Fibroblast of mammary gland (primary cell): Measurements from ENCODE around the gene NRARP.
"Not testable (repeated sequence)": the region's sequence is repeated elsewhere in the genome, so short reads cannot be mapped to it uniquely, and the experiment has no call there.

ENCODE experiments used
- DNase-seq: peaks from one replicate; pipeline ENCODE4 v3.0.0-alpha.2; 2010; ENCODE audit warnings: low read depth
- H3K4me3 ChIP-seq: 2 replicates; pipeline ENCODE4 v1.5.1; 2011; ENCODE audit warnings: low read depth, mild to moderate bottlenecking, low read length, moderate library complexity; ENCODE audit not compliant: control insufficient read depth
- TF ChIP-seq, protein P1 (sequence below): conservative IDR thresholded peaks from 2 replicates; pipeline ENCODE4 v1.5.1; 2011; ENCODE audit warnings: low read depth, low read length, inconsistent platforms; ENCODE audit not compliant: control insufficient read depth, insufficient read depth

NRARP gene

DNA sequence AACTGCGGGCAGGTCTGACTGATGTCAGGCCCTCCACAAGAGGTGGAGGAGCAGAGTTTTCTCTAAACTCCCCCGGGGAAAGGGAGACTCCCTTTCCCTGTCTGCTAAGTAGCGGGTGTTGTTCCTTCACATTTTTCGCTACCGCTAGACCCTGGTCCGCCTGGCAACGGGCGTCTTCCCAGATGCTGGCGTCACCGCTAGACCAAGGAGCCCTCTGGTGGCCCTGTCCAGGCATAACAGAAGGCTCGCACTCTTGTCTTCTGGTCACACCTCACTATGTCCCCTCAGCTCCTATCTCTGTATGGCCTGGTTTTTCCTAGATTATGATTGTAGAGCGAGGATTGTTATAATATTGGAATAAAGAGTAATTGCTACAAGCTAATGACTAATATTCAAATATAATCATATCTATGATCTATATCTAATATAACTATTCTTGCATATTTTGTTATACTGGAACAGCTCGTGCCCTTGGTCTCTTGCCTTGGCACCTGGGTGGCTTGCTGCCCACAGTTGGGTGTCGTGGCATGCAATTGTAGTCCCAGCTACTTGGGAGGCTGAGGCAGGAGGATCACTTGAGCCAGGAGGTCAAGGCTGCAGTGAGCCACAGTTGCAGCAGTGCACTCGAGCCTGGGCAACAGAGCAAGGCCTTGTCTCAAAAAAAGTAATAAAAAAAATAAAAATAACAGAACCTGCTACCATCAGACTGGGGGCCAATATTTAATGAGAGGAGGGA is 39.7 kb downstream of the NRARP start:
- H3K4me3 ChIP-seq: not testable (repeated sequence)
- TF ChIP-seq, protein P1, sequence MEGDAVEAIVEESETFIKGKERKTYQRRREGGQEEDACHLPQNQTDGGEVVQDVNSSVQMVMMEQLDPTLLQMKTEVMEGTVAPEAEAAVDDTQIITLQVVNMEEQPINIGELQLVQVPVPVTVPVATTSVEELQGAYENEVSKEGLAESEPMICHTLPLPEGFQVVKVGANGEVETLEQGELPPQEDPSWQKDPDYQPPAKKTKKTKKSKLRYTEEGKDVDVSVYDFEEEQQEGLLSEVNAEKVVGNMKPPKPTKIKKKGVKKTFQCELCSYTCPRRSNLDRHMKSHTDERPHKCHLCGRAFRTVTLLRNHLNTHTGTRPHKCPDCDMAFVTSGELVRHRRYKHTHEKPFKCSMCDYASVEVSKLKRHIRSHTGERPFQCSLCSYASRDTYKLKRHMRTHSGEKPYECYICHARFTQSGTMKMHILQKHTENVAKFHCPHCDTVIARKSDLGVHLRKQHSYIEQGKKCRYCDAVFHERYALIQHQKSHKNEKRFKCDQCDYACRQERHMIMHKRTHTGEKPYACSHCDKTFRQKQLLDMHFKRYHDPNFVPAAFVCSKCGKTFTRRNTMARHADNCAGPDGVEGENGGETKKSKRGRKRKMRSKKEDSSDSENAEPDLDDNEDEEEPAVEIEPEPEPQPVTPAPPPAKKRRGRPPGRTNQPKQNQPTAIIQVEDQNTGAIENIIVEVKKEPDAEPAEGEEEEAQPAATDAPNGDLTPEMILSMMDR: peak; percentile 25
- peak; percentile 49 for DNase-seq

DNA sequence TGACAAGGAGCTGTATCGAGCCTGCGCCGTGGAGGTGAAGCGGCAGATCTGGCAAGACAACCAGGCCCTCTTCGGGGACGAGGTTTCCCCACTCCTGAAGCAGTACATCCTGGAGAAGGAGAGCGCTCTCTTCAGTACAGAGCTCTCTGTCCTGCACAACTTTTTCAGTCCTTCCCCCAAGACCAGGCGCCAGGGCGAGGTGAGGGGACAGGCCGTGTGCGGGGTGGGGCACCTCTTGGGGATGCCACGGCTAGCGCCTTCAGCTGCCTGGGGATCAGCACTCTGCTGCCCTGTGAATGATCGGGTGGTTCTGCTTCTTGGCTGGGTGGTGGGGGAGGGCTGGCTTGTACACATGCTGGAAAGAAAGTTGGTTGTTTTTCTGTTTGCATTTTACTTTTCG is 45.2 kb downstream of the NRARP start:
- DNase-seq: no peak
- TF ChIP-seq, protein P1: no peak
- H3K4me3 ChIP-seq: peak overlapping the region; percentile 87

DNA sequence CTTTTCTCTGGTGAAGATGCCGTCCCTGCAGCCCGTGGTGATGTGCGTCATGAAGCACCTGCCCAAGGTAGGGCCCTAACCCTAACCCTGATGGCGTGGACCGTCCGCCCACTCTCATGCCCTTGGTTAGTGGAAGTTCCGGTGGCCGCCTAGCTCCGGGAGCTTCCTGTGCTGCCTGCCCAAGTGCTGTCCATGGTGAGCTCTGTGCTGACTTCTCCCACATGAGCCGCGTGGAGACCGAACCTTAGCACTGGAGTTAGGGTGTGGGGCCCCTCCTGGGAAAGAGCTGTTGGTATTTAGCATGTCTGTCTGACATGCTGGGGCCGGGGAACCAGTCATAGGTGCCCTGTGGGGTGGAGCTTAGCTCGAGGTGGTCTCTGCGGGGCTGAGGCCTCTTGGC is 45.7 kb downstream of the NRARP start:
- H3K4me3 ChIP-seq: peak overlapping the region; percentile 87
- TF ChIP-seq, protein P1: no peak
- DNase-seq: no peak

DNA sequence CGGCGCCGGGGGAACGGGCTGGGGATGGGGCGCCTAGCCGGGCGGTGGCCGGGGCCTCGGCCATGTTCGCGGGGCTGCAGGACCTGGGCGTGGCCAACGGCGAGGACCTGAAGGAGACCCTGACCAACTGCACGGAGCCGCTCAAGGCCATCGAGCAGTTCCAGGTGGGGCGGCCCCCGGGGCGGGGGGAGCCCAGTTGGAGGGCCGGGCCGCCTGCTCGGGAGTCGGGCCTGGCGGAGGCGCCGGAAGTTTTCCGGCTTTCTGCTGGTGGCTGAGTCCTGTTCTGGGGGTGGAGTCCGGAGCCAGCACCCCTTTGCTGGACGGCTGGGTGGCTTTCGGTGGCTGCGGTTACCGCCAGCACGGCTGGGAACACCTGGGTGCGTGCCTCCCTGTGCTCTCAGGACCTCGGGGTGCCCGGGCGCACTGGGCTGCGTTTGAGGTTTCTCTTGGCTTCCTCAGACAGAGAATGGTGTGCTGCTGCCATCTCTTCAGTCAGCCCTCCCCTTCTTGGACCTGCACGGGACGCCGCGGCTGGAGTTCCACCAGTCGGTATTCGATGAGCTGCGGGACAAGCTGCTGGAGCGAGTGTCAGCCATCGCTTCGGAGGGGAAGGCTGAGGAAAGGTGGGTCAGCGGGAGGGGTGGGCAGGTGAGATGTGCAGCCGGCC is 46.5 kb downstream of the NRARP start:
- TF ChIP-seq, protein P1: no peak
- H3K4me3 ChIP-seq: peak overlapping the region; percentile 87
- peak; percentile 16 for DNase-seq

DNA sequence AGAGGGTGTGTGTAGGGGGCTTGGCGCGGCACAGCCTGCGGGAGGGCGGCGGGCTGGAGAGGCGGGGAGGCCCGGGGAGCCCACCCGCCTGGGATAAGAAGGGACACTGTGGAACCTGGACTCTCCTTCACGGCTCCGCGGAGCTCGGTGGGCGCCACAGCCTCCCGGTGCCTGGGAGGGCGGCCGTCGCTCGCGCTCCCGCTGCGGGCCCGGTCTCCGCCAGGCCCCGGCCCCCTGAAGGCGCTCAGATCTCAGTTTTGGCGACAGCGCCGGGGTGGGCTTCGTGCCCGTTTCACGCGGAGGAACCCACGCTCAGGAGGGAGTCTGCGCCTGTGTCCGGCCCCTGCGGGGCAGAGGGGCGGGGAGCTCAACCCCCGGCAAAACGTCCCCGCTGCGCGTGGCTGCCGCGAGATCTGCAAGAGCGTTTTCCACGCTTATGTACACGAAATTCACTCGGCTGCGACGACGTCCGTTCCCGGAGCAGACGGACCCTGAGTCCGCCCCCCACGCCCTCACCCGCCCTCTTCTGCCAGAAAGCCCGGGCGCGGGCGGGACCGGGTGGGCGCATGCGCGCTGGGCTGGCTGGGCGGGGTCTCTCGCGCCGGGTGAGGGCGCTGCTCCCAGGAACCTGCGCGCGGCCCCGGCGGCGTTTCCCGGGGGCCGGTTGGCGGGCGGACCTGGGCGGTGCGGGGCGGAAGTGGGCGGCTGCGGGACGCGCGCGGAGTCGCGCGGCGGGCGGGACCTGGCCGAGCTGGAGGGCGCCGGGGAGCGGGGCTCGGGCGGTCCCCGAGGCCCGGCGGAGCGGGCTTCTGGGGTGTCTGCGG is 47.2 kb downstream of the NRARP start, which contains the start of gene NELFB:
TSS of gene NELFB (plus strand) at position 704 of the 824 bp plus-strand sequence.
- TF ChIP-seq, protein P1: no peak
- peak; percentile 72 for DNase-seq
- peak within 1 kb of the TSS; percentile 87 for H3K4me3 ChIP-seq

DNA sequence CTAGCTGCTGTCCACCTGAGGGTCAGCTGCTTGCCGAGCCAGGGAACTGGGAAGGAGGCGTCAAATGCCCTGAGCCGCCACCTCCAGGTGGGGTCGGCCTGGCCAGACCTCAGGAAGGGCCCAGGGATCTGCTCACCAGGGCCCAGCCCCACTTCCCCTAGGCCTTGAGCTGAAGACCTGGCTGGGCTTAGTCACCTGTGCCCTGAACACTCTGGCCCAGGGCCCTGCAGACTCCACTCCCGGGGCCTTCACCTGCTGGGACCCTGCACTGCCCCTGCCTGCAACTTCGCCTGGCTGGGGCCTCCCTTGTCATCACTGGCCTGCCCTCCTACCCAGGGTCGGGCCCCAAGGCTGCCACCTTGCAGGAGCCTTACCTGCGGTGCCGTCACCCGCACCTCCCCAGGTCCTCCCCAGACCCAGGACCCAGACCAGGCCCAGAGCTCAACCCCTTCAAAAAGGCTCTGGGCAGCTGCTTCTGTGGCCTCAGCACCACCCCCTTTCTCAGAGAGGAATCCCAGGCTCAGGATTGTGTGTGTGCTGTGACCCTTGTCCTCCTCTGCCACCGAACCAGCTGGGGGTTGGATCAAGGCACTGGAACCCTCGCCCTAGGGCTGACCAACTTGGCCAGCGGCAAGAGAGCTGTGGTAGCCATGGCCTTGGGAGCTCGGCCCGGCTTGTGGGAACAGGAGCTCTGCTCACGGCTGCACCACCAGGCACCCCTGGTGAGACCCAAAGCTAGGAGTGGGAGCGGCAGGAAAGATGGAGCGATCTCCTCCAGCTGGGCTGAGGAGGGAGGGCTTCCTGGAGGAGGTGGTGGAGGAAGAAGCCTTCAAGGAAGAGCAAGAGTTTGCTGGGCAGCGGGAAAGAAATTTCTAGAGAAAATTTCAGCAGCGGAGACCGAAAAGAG is 48.1 kb downstream of the NRARP start:
- TF ChIP-seq, protein P1: no peak
- DNase-seq: no peak
- H3K4me3 ChIP-seq: peak overlapping the region; percentile 68
